ENCODE data around the gene GPC1. TPM values are rescaled to one million over a fixed set of nuclear protein-coding genes. Genes with fewer than 3 reads are reported as not detected.
"Not testable (repeated sequence)": the region's sequence is repeated elsewhere in the genome, so short reads cannot be mapped to it uniquely, and the experiment has no call there.

Gene GPC1
- total RNA-seq: 100 to 1,000 TPM; 131 to 316 (median 193) TPM
- 100 to 1,000 TPM; 134 to 209 TPM for polyA plus RNA-seq
- long read RNA-seq, donor 1, transcript GPC1-201 (9 exons, 3,713 nt): major isoform, 293 of 510 reads
- long read RNA-seq, donor 1, partial matches to known transcripts: 211 of 510 reads
- long read RNA-seq, donor 1, other reads (novel, unspliced or antisense): 6 of 510 reads
- long read RNA-seq, donor 2, transcript GPC1-201 (9 exons, 3,713 nt): major isoform, 20 of 288 reads
- long read RNA-seq, donor 2, partial matches to known transcripts: 266 of 288 reads
- long read RNA-seq, donor 2, other reads (novel, unspliced or antisense): 2 of 288 reads
- long read RNA-seq, donor 3, transcript GPC1-201 (9 exons, 3,713 nt): major isoform, 433 of 714 reads
- long read RNA-seq, donor 3, partial matches to known transcripts: 268 of 714 reads
- long read RNA-seq, donor 3, other reads (novel, unspliced or antisense): 13 of 714 reads

DNA sequence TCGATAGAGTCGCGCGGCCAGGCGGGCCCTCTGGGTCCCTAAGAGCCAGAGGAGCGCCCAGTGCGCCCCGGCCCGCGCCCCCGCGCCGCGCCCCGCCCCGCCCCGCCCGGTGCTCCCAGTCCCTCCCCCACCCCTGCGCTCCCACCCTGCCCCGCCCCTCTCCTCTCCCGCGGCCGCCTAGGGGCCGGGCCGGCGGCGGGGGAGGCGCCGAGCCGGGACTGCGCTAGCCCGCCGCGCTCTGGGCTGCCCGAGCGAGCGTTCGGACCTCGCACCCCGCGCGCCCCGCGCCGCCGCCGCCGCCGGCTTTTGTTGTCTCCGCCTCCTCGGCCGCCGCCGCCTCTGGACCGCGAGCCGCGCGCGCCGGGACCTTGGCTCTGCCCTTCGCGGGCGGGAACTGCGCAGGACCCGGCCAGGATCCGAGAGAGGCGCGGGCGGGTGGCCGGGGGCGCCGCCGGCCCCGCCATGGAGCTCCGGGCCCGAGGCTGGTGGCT, at the start of gene GPC1:
Gene GPC1 (plus strand): TSS at position 207 of the 491 bp plus-strand sequence. CDS start 256 bp downstream, at position 463.
- no peak for TF ChIP-seq POLR2A (IDR thresholded peaks at IDR 0.05)
- TF ChIP-seq, protein P1, sequence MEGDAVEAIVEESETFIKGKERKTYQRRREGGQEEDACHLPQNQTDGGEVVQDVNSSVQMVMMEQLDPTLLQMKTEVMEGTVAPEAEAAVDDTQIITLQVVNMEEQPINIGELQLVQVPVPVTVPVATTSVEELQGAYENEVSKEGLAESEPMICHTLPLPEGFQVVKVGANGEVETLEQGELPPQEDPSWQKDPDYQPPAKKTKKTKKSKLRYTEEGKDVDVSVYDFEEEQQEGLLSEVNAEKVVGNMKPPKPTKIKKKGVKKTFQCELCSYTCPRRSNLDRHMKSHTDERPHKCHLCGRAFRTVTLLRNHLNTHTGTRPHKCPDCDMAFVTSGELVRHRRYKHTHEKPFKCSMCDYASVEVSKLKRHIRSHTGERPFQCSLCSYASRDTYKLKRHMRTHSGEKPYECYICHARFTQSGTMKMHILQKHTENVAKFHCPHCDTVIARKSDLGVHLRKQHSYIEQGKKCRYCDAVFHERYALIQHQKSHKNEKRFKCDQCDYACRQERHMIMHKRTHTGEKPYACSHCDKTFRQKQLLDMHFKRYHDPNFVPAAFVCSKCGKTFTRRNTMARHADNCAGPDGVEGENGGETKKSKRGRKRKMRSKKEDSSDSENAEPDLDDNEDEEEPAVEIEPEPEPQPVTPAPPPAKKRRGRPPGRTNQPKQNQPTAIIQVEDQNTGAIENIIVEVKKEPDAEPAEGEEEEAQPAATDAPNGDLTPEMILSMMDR (IDR thresholded peaks at IDR 0.05): no peak
- Histone ChIP-seq H3K4me3 (peak within 1 kb of the TSS; percentile 50 to 87 (median 68)), H3K36me3 (no peaks in the 10 kb centered on the region), H3K9me3 (no peaks in the 10 kb centered on the region), H3K27ac (peak within 1 kb of the TSS; percentile 70 to 97 (median 90)), H3K4me1 (peaks cover 0 to 47% (median 25%) of the 10 kb centered on the region in 12 donors), H3K27me3 (peaks cover 0 to 32% (median 4%) of the 10 kb centered on the region in 9 donors)
- ATAC-seq (peak; percentile 41 to 71 (median 62)), DNase-seq (peak; percentile 73 to 89 (median 76))
- 0 to 1% (median 0%) methylated on average over 18 to 74 of the region's 77 CpGs; no CpG with 5 or more reads in 1 of the 4 donors for WGBS, 4 donors
- intact Hi-C loops (cut with DNase I): loop anchor here in 7 of 10 donors (2.0 to 10.0 kb wide), 7 partner anchors 61 to 283 kb away; no protein-coding TSS in a partner anchor

DNA sequence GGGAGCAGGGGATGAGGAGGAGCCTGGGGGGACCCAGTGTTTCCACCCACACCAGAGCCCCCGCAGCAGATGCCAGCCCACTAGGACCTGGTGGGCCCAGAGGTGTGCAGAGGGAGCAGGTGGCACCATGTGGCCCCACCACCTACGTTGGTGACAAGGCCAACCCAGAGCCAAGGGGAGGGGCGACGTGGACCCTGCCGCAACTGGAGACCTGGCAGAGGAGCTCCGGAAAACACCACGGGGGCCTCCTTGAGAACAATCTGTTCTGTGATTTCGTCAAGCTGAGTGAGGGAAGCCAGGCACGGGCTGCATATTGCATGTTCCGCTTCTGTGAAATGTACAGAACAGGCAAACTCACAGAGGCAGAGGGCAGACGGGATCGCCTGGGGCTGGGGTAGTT, 49.1 kb upstream of the GPC1 start:
- no peaks in the 10 kb centered on the region for H3K9me3 ChIP-seq
- H3K36me3 ChIP-seq: no peaks in the 10 kb centered on the region
- intact Hi-C loops (cut with DNase I): no loop called here
- H3K4me1 ChIP-seq: peaks cover 0 to 20% (median 3%) of the 10 kb centered on the region in 12 donors
- DNase-seq: peak in 3 of 5 donors; percentile 4 to 43 (median 10)
- no peak for ATAC-seq
- no peak overlapping the region for H3K27ac ChIP-seq
- TF ChIP-seq, protein P1 (IDR thresholded peaks at IDR 0.05): no peak
- no peak for TF ChIP-seq POLR2A (IDR thresholded peaks at IDR 0.05)
- no peak overlapping the region for H3K4me3 ChIP-seq
- 80 to 92% (median 88%) methylated on average over 11 to 12 of the region's 12 CpGs for WGBS, 4 donors
- no peaks in the 10 kb centered on the region for H3K27me3 ChIP-seq

DNA sequence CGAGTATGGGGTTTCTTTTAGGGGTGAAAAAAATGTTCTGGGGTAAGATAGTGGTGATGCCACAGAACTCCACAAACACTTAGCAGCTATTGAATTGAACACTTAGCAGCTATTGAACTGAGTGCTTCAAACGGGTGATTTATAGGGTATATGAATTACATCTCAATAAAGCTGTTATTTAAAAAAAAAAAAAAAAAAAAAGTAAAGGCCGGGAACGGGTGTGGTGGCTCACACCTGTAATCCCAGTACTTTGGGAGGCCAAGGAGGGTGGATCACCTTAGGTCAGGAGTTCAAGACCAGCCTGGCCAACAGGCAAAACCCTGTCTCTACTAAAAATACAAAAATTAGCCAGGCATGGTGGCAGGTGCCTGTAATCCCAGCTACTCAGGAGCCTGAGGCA, 48.7 kb upstream of the GPC1 start:
- H3K4me3 ChIP-seq; H3K27ac ChIP-seq; H3K36me3 ChIP-seq; intact Hi-C loops (cut with DNase I); H3K27me3 ChIP-seq; H3K9me3 ChIP-seq; DNase-seq; ATAC-seq: not testable (repeated sequence)
- H3K4me1 ChIP-seq: peaks cover 0 to 20% (median 3%) of the 10 kb centered on the region in 12 donors
- WGBS, 4 donors: 88 to 95% (median 89%) methylated on average over 4 of the region's 4 CpGs

DNA sequence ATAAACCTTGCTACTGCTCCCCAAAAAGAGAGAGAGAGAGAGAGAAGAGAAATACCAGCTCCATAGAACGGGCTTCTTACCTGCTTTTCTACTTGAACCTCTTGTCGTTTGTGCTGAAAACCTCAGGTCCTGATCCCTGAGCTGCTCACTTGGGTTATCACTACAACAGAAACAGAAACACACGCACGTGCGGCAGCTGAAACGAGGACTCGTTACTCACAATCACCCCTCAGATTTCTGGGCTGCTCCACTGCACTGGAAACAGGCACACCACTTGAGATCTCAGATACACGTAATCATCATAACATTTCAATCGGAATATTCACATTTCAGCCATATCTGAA, 48.2 kb upstream of the GPC1 start:
- intact Hi-C loops (cut with DNase I): no loop called here
- H3K4me3 ChIP-seq: no peak overlapping the region

More for the DNA sequence above, 48.2 kb upstream of the GPC1 start:
- H3K4me1 ChIP-seq: peaks cover 0 to 20% (median 3%) of the 10 kb centered on the region in 12 donors
- WGBS, 4 donors: 49 to 68% (median 59%) methylated on average over 9 of the region's 9 CpGs
- ATAC-seq (no peak), DNase-seq (no peak)
- H3K36me3 ChIP-seq: no peaks in the 10 kb centered on the region
- TF ChIP-seq, protein P1 (IDR thresholded peaks at IDR 0.05): no peak
- TF ChIP-seq POLR2A (IDR thresholded peaks at IDR 0.05): no peak
- no peak overlapping the region for H3K27ac ChIP-seq
- no peaks in the 10 kb centered on the region for H3K27me3 ChIP-seq
- no peaks in the 10 kb centered on the region for H3K9me3 ChIP-seq

Measured in heart left ventricle (tissue), 16 donors.